Activated T-cell treated with anti-CD3 and anti-CD28 coated beads, Interleukin-2, amount 50 U/mL, for 4 hours (primary cell): ENCODE results near the gene IRF8. TPM values are rescaled to one million over a fixed set of nuclear protein-coding genes. Genes with fewer than 3 reads are reported as not detected.
A peak's percentile ranks its signal among the peaks of the same experiment; 100 is the strongest.

ENCODE experiments used
- ATAC-seq, 2 donors: fragments of 200-7000 bp; cut with Tn5 transposase; one replicate each; pipeline ENCODE4 v1.10.0; 2021
- DNase-seq: peaks from one replicate; pipeline ENCODE4 v3.0.0-alpha.2; 2020
- H3K27me3 Mint-ChIP-seq: one replicate; pipeline ENCODE4 v1.8.0; 2021; ENCODE audit warnings: low read depth, mixed read lengths
- H3K36me3 Mint-ChIP-seq: one replicate; pipeline ENCODE4 v1.8.0; 2022; ENCODE audit warnings: mixed read lengths; ENCODE audit not compliant: insufficient read depth
- H3K4me1 Mint-ChIP-seq: one replicate; pipeline ENCODE4 v1.8.0; 2021; ENCODE audit warnings: low read depth, mixed read lengths
- H3K4me3 Mint-ChIP-seq: one replicate; pipeline ENCODE4 v1.8.0; 2021; ENCODE audit warnings: mild to moderate bottlenecking, moderate library complexity, mixed read lengths
- H3K9me3 Mint-ChIP-seq: one replicate; pipeline ENCODE4 v1.8.0; 2021; ENCODE audit warnings: mixed read lengths
- total RNA-seq, 3 donors: library from RNA; stranded (reverse); gene quantifications; one replicate each; pipeline ENCODE4 v1.2.1, GENCODE V29; 2021

The IRF8 gene
- total RNA-seq, 3 donors from 2014 or later: 561 to 775 (median 745) TPM

GRCh38 chr16:85968041-85968920 is 69.3 kb downstream of the IRF8 start:
- peaks cover 3% of the 10 kb centered on the region for H3K27me3 Mint-ChIP-seq
- H3K4me1 Mint-ChIP-seq: peaks cover 22% of the 10 kb centered on the region
- no peak overlapping the region for H3K4me3 Mint-ChIP-seq
- no peaks in the 10 kb centered on the region for H3K36me3 Mint-ChIP-seq
- H3K9me3 Mint-ChIP-seq: no peaks in the 10 kb centered on the region
- ATAC-seq (no peak), DNase-seq (no peak)

- Mint-ChIP-seq H3K36me3 (no peaks in the 10 kb centered on the region), H3K27me3 (peaks cover 3% of the 10 kb centered on the region), H3K9me3 (no peaks in the 10 kb centered on the region), H3K4me1 (peaks cover 22% of the 10 kb centered on the region), H3K4me3 (no peak overlapping the region)
- ATAC-seq: peak; percentile 58 to 65
- DNase-seq: no peak
Measured at GRCh38 chr16:85969159-85969558, 70.2 kb downstream of the IRF8 start.

- DNase-seq (no peak), ATAC-seq (peak in 1 of 2 donors; percentile 21)
- H3K4me3 Mint-ChIP-seq: no peak overlapping the region
- no peaks in the 10 kb centered on the region for H3K36me3 Mint-ChIP-seq
- H3K4me1 Mint-ChIP-seq: peaks cover 22% of the 10 kb centered on the region
- H3K27me3 Mint-ChIP-seq: peaks cover 3% of the 10 kb centered on the region
- H3K9me3 Mint-ChIP-seq: no peaks in the 10 kb centered on the region
Measured at GRCh38 chr16:85969591-85969990, 70.6 kb downstream of the IRF8 start.

GRCh38 chr16:85970016-85970733 is 71.2 kb downstream of the IRF8 start:
- H3K4me1 Mint-ChIP-seq: peaks cover 22% of the 10 kb centered on the region
- H3K27me3 Mint-ChIP-seq: peaks cover 3% of the 10 kb centered on the region
- ATAC-seq: no peak
- no peaks in the 10 kb centered on the region for H3K36me3 Mint-ChIP-seq
- DNase-seq: no peak
- H3K4me3 Mint-ChIP-seq: no peak overlapping the region
- no peaks in the 10 kb centered on the region for H3K9me3 Mint-ChIP-seq

- no peaks in the 10 kb centered on the region for H3K9me3 Mint-ChIP-seq
- H3K4me1 Mint-ChIP-seq: peaks cover 22% of the 10 kb centered on the region
- no peak for DNase-seq
- H3K36me3 Mint-ChIP-seq: no peaks in the 10 kb centered on the region
- peaks cover 3% of the 10 kb centered on the region for H3K27me3 Mint-ChIP-seq
- no peak overlapping the region for H3K4me3 Mint-ChIP-seq
- no peak for ATAC-seq
Measured at GRCh38 chr16:85970738-85971137, 71.8 kb downstream of the IRF8 start.

Other genes starting within 250 kb of the IRF8 start
- 10 to 100 TPM; 60.6 to 65.8 (median 62.7) TPM for gene GINS2, start 210.2 kb upstream of the IRF8 start, total RNA-seq
- gene C16orf74, start 148.1 kb upstream of the IRF8 start, total RNA-seq: under 1 TPM in 1 of 3 donors, not detected in 2; 0.24 TPM
- gene EMC8, start 99.6 kb upstream of the IRF8 start, total RNA-seq: 10 to 100 TPM; 52.2 to 65.5 (median 62.2) TPM
- 100 to 1,000 TPM; 516 to 561 (median 525) TPM for gene COX4I1, start 99.5 kb upstream of the IRF8 start, total RNA-seq